Ascending aorta (tissue), 2 donors: ENCODE results near the gene CARD11. TPM values are rescaled to one million over a fixed set of nuclear protein-coding genes. Genes with fewer than 3 reads are reported as not detected.

Experiments used
- DNase-seq, 2 donors: peaks; one replicate each; pipeline ENCODE4 v3.0.0-alpha.2; 2019; ENCODE audit warnings: low spot score in 2 of 2
- H3K27ac ChIP-seq, 2 donors: fragments of 200-600 bp; sonication (generic); one replicate each; pipeline ENCODE4 v1.5.1; 2016 to 2017; ENCODE audit warnings: mild to moderate bottlenecking in 1 of 2
- H3K27me3 ChIP-seq: fragments of 200-600 bp; sonication (generic); one replicate; pipeline ENCODE4 v1.5.1; 2017
- H3K36me3 ChIP-seq, 2 donors: fragments of 200-600 bp; sonication (generic); one replicate each; pipeline ENCODE4 v1.5.1; 2016
- H3K4me1 ChIP-seq, 2 donors: fragments of 200-600 bp; sonication (generic); one replicate each; pipeline ENCODE4 v1.5.1; 2016 to 2017; ENCODE audit warnings: mild to moderate bottlenecking in 1 of 2
- H3K4me3 ChIP-seq, 2 donors: fragments of 200-600 bp; sonication (generic); one replicate each; pipeline ENCODE4 v1.5.1; 2016 to 2017; ENCODE audit warnings: mild to moderate bottlenecking in 1 of 2
- H3K9me3 ChIP-seq, 2 donors: fragments of 200-600 bp; sonication (generic); one replicate each; pipeline ENCODE4 v1.5.1; 2016
- CTCF ChIP-seq, 3 experiments: fragments of 200-600 bp in 2 of 3; fragments of 450-650 bp in 1 of 3; sonication (generic) in 2 of 3; IDR thresholded peaks; one replicate each; pipeline ENCODE4 v1.5.1; 2016 to 2019; ENCODE audit warnings: antibody characterized with exemption in 3 of 3, mild to moderate bottlenecking in 1 of 3, moderate library complexity in 1 of 3
- intact Hi-C: fragments of 100-400 bp; cut with DNase I; formaldehyde crosslinking; loops from one replicate; pipeline ENCODE4 v1.15.1; 2023
- total RNA-seq: library from RNA; depleted of rRNA; stranded (reverse); fragments of >200 nt; gene quantifications from one replicate; pipeline ENCODE4 v1.1.0, GENCODE V29; 2016

CARD11 gene
- total RNA-seq, 1 donor from 2014 or later, result 0.64 TPM

GRCh38 chr7:3076163-3076562, 32.5 kb upstream of the CARD11 start:
- Histone ChIP-seq H3K27ac (no peak overlapping the region), H3K4me3 (no peak overlapping the region), H3K27me3 (no peaks in the 10 kb centered on the region), H3K36me3 (no peaks in the 10 kb centered on the region), H3K4me1 (no peaks in the 10 kb centered on the region), H3K9me3 (peaks cover 4 to 12% of the 10 kb centered on the region in 2 donors)
- no peak for DNase-seq
- no peak for TF ChIP-seq CTCF (IDR thresholded peaks at IDR 0.05)
- intact Hi-C loops, result no loop called here

- Histone ChIP-seq H3K9me3 (peaks cover 4 to 12% of the 10 kb centered on the region in 2 donors), H3K27ac (no peak overlapping the region), H3K27me3 (no peaks in the 10 kb centered on the region), H3K4me3 (no peak overlapping the region), H3K36me3 (no peaks in the 10 kb centered on the region), H3K4me1 (no peaks in the 10 kb centered on the region)
- no peak for TF ChIP-seq CTCF (IDR thresholded peaks at IDR 0.05)
- no peak for DNase-seq
- intact Hi-C loops, result no loop called here
Measured at GRCh38 chr7:3075441-3075840, 31.8 kb upstream of the CARD11 start.

GRCh38 chr7:3074459-3074821, 30.8 kb upstream of the CARD11 start:
- Histone ChIP-seq H3K4me3 (no peak overlapping the region), H3K36me3 (no peaks in the 10 kb centered on the region), H3K27ac (no peak overlapping the region), H3K27me3 (no peaks in the 10 kb centered on the region), H3K9me3 (peaks cover 4 to 12% of the 10 kb centered on the region in 2 donors), H3K4me1 (no peaks in the 10 kb centered on the region)
- no peak for DNase-seq
- intact Hi-C loops, result no loop called here
- no peak for TF ChIP-seq CTCF (IDR thresholded peaks at IDR 0.05)

GRCh38 chr7:3073763-3074458, 30.2 kb upstream of the CARD11 start:
- DNase-seq, result no peak
- Histone ChIP-seq H3K4me3 (no peak overlapping the region), H3K27me3 (no peaks in the 10 kb centered on the region), H3K36me3 (no peaks in the 10 kb centered on the region), H3K9me3 (peaks cover 4 to 12% of the 10 kb centered on the region in 2 donors), H3K4me1 (no peaks in the 10 kb centered on the region), H3K27ac (no peak overlapping the region)
- intact Hi-C loops, result no loop called here
- no peak for TF ChIP-seq CTCF (IDR thresholded peaks at IDR 0.05)

- no peaks in the 10 kb centered on the region for H3K27me3 ChIP-seq
- no peak for TF ChIP-seq CTCF (IDR thresholded peaks at IDR 0.05)
- H3K4me1 ChIP-seq, result peaks cover 0 to 6% of the 10 kb centered on the region in 2 donors
- H3K27ac ChIP-seq, result no peak overlapping the region
- intact Hi-C loops, result no loop called here
- no peak overlapping the region for H3K4me3 ChIP-seq
- H3K36me3 ChIP-seq, result no peaks in the 10 kb centered on the region
- DNase-seq, result no peak
- H3K9me3 ChIP-seq, result peaks cover under 1 to 6% of the 10 kb centered on the region in 2 donors
Measured at GRCh38 chr7:3070908-3071307, 27.2 kb upstream of the CARD11 start.
